HG02763 (cell line): ENCODE measurements around the gene ADAMTS8.

Source experiments
- ATAC-seq: cut with Tn5 transposase; IDR thresholded peaks from one replicate; pipeline ENCODE4 v1.9.1; 2021; ENCODE audit warnings: mild to moderate bottlenecking, moderate library complexity; ENCODE audit not compliant: unreplicated experiment

The ADAMTS8 gene

DNA sequence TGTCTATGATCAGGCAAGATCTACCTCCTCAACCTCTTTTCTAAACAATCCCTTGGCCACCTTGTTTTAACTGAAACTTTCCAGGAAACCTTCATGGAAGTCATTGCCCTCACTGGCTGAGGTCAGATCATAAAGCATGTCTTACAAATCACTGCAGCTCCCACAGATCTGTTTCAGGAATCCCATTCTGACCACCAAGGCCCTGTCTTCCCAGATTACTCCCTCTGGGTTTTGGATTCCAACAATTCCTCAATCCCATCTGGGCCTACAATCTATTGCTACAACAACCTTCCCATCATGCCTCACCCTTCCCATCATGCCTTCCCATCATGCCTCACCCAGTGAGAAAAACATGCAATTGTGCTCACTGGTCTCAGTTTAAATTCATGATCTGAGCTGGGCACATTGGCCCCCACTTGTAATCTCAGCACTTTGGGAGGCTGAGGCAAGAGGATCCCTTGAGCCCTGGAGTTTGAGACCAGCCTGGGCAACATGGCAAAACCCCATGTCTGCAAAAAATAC is 35.9 kb upstream of the ADAMTS8 start:
- no peak for ATAC-seq

GRCh38 chr11:130462931-130463330 is 34.5 kb upstream of the ADAMTS8 start:
- no peak for ATAC-seq

- ATAC-seq, result no peak
These were observed 33.9 kb upstream of the ADAMTS8 start for GRCh38 chr11:130462101-130462885.

GRCh38 chr11:130459521-130459920 is 31.1 kb upstream of the ADAMTS8 start:
- no peak for ATAC-seq

DNA sequence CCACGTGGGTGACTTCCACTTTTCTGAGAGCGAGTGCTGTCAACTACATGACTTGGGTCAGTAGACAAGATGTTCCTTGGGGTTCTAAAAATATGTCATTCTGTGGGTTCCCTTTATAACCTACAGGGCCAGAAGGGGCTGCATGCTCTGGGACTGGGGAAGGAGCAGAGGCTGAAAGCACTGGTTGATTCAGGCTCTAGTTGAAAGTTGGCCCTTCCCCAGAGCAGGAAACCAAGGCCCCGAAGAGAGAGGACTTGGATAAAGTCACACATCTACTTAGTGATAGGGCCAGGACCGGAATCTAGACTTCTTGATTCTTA is 30.0 kb upstream of the ADAMTS8 start:
- no peak for ATAC-seq

DNA sequence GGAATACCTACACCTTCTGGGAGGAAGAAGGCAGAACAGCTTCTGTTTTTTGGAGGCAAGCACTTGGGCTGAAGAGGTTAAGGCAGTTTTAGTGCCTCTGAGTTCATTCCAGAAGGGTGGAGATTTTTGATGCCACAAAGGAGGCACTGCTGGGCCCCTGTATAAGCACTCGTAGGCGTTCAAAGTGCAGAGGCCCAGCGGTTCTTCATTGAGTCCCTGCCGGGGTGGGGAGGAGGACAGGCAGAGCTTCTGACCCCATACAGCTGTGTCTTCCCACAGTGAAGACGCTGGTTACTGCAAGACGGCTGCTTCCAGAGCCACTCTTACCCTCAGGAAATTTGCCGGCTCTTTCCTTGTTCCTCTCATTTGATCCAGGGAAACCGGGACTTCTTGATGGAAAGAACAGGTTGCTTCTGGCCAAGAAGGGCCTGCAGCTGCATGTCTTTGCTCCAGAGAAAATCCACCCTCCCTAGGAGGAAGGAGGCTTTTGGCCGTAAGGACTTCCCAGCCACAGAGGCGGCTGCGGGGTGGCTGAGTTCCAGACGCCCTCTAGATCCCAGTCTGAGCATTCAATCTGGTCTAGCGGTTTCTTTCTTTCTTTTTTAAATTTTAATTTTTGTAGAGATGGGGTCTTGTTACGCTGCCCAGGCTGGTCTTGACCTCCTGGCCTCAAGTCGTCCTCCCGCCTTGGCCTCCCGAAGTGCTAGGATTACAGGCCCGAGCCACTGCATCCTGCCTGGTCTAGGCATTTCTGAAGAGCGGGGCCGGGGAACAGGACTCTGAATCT is 29.4 kb upstream of the ADAMTS8 start:
- ATAC-seq, result no peak

DNA sequence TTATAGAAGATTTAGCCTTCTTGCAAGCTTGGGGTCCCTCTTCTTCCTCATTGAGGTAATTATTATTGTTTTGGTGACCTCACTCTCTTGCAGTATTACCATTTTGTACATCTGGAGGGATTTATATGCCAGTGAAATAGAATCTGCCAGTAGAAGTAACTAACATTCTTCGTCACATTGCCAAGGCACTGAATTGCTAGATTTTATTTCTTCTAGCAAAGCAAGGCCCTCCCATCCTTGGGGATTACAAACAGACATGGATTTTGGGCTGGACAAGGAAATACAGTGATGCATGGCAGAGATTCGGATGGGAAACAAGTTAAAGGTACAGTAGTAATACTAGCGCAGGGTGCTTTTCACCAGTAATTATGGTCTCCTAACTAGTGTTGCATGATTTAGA is 27.9 kb upstream of the ADAMTS8 start:
- ATAC-seq, result no peak

GRCh38 chr11:130455483-130456127 is 27.2 kb upstream of the ADAMTS8 start:
- no peak for ATAC-seq

DNA sequence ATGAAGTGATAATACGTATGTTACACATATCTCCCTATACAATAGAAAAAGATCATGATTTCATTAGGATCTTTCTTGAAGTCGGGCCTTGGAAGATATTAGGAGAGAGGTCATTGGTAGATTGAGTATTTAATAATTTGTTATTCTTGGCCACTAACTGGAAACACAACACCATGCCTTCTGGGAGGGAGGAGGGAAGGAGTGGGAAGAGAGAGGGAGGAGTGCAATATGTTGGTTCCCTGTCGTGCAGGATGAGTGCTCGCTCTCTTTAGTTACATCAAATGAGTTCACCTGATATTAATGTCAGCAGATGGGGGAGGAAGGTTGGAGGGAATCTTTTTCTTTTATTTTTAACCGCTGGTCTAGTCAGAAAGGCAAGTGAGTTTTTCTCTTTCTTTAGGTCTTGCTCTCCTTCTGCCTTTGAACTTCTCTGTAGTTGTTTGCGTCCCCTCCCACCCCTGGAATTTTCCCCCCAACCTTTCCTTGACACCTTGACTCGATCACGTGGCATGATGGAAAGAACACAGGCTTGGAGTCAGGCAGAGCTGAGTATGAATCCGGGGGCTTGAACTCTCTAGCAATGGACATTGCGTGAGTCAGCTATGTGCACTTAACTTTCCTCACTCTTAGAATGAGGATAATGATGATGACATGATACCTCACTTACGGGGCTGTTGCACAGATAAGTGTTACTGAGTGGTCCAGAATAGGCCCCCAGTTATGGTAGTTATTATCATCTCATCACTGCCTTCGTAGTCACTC is 26.3 kb upstream of the ADAMTS8 start:
- no peak for ATAC-seq

DNA sequence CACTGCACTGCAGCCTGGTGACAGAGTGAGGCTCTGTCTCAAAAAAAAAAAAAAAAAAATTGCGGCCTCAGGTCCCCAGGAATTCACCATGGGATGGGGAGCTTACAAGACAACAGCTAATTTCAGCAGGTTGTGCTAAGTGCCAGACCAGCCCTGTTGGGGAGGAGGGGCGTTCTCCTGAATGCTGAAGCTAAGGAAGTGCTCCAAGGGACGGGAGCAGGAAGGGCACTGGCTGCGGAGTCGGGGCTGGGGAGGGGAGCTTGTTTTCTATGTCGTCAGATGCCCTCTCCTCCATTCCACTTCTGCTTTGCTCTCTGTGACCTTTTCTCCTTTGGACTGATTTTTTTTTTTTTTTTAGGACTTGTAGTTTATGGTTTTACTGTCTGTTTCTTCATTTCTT is 24.5 kb upstream of the ADAMTS8 start:
- no peak for ATAC-seq

GRCh38 chr11:130452176-130452575 is 23.8 kb upstream of the ADAMTS8 start:
- no peak for ATAC-seq

DNA sequence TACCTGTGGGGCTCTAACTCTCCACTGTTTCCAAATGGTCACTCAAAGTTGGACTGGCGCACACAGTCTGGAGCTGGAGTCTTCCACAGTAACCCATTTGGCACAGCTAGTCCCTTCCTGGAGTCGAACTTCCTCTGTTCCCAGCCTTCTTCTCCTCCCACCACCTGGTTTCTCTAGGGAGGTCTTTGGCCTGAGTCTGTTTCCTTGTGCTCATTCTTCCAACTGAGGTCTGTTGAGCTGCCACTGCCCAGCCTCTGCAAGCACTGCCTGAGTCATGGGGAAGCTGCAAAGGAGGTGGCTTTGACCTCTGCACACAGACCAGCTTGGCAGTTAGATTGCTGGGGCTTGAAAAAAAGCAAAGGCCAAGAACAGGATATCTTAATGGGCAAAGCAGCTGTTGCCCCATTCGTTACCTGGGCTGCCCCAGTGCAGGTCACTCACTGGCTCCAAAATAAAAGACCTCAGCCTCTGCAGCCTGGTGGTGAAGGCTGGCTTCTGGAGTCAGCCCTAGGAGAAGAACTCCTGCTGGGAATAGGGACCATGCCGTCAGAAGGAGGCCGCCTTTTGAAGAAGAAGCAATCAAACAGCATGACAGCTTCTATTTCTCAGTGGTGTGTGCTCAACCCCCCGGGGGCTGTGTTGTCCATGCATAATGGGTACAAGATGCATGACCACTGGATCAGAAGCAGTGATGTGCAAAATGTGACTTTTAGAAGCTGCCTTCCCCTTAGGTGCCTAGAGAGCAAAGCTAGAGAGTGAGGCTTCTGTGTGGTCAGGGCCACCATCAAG is 23.0 kb upstream of the ADAMTS8 start:
- no peak for ATAC-seq

DNA sequence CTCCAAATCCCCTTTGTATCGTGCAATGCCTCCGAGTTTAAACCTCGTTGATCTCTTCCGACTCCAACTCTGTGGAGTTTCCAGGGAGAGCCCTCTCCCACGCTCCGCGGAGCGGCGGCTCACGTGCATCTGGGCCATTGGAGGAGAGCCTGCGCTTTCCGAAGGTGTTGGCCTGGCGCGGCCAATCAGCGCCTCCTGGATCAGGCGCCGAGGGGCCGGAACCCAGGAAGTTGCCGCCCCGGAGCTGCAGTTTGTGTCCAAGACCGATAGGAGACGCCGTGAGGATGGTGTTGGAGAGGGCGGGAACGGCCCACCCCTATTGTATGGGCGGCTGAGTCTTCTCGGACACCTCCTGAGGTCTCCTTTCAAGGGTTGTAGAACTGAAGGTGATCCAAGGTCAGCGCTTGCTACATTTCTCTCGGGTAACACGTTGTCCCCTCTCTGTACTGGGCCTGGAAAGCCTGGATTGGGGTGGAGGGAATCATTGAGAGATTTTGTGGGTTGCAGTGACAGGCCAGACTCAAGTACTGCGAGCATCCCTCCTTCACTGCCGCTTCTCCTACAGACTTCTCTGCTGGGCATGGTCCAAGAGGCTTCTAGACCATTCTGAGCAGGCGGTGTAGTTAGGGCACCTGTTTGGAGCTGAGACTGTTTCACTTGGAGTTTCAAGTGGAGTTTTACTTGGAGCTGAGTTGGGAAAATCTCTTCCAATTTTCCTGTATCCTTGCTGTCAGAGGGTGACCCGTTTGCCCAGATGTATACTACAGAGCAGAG is 21.8 kb upstream of the ADAMTS8 start:
- no peak for ATAC-seq

DNA sequence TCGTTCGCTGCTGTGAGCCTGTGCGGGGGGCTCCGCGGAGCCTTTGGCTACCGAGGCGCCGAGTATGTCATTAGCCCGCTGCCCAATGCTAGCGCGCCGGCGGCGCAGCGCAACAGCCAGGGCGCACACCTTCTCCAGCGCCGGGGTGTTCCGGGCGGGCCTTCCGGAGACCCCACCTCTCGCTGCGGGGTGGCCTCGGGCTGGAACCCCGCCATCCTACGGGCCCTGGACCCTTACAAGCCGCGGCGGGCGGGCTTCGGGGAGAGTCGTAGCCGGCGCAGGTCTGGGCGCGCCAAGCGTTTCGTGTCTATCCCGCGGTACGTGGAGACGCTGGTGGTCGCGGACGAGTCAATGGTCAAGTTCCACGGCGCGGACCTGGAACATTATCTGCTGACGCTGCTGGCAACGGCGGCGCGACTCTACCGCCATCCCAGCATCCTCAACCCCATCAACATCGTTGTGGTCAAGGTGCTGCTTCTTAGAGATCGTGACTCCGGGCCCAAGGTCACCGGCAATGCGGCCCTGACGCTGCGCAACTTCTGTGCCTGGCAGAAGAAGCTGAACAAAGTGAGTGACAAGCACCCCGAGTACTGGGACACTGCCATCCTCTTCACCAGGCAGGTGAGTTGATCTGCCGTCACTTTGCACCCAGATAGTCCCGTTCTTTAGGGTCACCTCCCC is 21.0 kb upstream of the ADAMTS8 start:
- no peak for ATAC-seq

GRCh38 chr11:130448416-130449309 is 20.3 kb upstream of the ADAMTS8 start, which contains the start of gene ADAMTS15:
ADAMTS15 (plus strand) TSS chr11:130448645; CDS start chr11:130448974, 329 bp downstream.
- no peak for ATAC-seq

GRCh38 chr11:130448039-130448415 is 19.6 kb upstream of the ADAMTS8 start:
- no peak for ATAC-seq

GRCh38 chr11:130445788-130446187 is 17.4 kb upstream of the ADAMTS8 start:
- no peak for ATAC-seq

- ATAC-seq, result no peak
These were observed 14.3 kb upstream of the ADAMTS8 start for GRCh38 chr11:130442737-130443136.
